ENCODE measurements around the gene RTKN2.

GRCh38 chr10:62188021-62188616, 80.5 kb downstream of the RTKN2 start:
- TF ChIP-seq CTCF (IDR thresholded peaks at IDR 0.05): no peak
- TF ChIP-seq POLR2A (IDR thresholded peaks at IDR 0.05): no peak

Data from Peyer's patch (tissue), 4 donors.